A549 (cell line): ENCODE results near the gene SPOCK2. TPM values are rescaled to one million over a fixed set of nuclear protein-coding genes. Genes with fewer than 3 reads are reported as not detected.

ENCODE experiments used
- ATAC-seq, 2 experiments: fragments of 200-7000 bp in 1 of 2; fragments of >200 bp in 1 of 2; cut with Nextera tagmentation in 1 of 2; cut with Tn5 transposase in 1 of 2; 3 replicates each; pipeline versions ENCODE4 v1.8.0 to v1.9.1; 2018 to 2020; ENCODE audit warnings: mild to moderate bottlenecking in 1 of 2, moderate library complexity in 1 of 2
- CTCF ChIA-PET: fragments of 300-600 bp; sonication (Branson Sonifier 250); formaldehyde crosslinking; extraction: SDS; loops from one replicate; lab custom pipeline; 2021; ENCODE audit warnings: antibody characterized with exemption, inconsistent platforms; lab: Yijun Ruan, JAX
- POLR2A ChIA-PET: fragments of 350-600 bp; formaldehyde crosslinking; extraction: SDS; loops from one replicate; lab custom pipeline; 2021; ENCODE audit warnings: antibody characterized with exemption, inconsistent platforms; lab: Yijun Ruan, JAX
- DNase-seq, 2 experiments: peaks; one replicate each; pipeline versions ENCODE4 v3.0.0 to v3.0.0-alpha.2; 2011 to 2016; ENCODE audit warnings: low read depth in 1 of 2, low spot score in 1 of 2
- FAIRE-seq: peaks from 2 replicates; lab custom pipeline; 2011; peaks lifted over from hg19 to GRCh38; lab: Jason Lieb, UNC
- H3K27ac ChIP-seq, 2 experiments: fragments of >200 bp; sonication (Bioruptor Twin); formaldehyde crosslinking; 3 replicates each; pipeline ENCODE4 v1.5.1; 2016 to 2017
- H3K4me1 ChIP-seq: fragments of >200 bp; sonication (Bioruptor Twin); formaldehyde crosslinking; 3 replicates; pipeline ENCODE4 v1.6.1; 2016
- H3K4me2 ChIP-seq: fragments of >200 bp; sonication (Bioruptor Twin); formaldehyde crosslinking; 3 replicates; pipeline ENCODE4 v1.6.1; 2016
- H3K4me3 ChIP-seq: fragments of >200 bp; sonication (Bioruptor Twin); formaldehyde crosslinking; 3 replicates; pipeline ENCODE4 v1.5.1; 2016
- H3K9me3 ChIP-seq: fragments of >200 bp; sonication (Bioruptor Twin); formaldehyde crosslinking; 3 replicates; pipeline ENCODE4 v1.6.1; 2016
- CHD4 ChIP-seq: fragments of 200-600 bp; sonication (generic); IDR thresholded peaks from 2 replicates; pipeline ENCODE4 v1.6.1; 2016; ENCODE audit warnings: antibody characterized with exemption, mild to moderate bottlenecking, borderline replicate concordance
- EHF ChIP-seq: fragments of 250-450 bp; sonication (Bioruptor Pico); IDR thresholded peaks from 2 replicates; pipeline ENCODE4 v1.5.0; 2020; ENCODE audit warnings: mild to moderate bottlenecking
- EP300 ChIP-seq, 2 experiments: fragments of >200 bp; sonication (Bioruptor Twin); formaldehyde crosslinking; IDR thresholded peaks; 2 replicates in 1 of 2; 3 replicates in 1 of 2; pipeline ENCODE4 v1.6.1; 2016 to 2017
- ESRRA ChIP-seq: fragments of 150-350 bp; IDR thresholded peaks from 2 replicates; pipeline ENCODE4 v1.6.1; 2014; ENCODE audit warnings: mild to moderate bottlenecking, low read length, borderline replicate concordance
- FOXS1 ChIP-seq: fragments of 250-450 bp; sonication (Bioruptor Pico); IDR thresholded peaks from 2 replicates; pipeline ENCODE4 v1.5.0; 2020; ENCODE audit warnings: mild to moderate bottlenecking, moderate library complexity
- GATA3 ChIP-seq: IDR thresholded peaks from 2 replicates; pipeline ENCODE4 v1.6.1; 2012; ENCODE audit warnings: borderline replicate concordance
- HDAC2 ChIP-seq: fragments of 200-600 bp; sonication (generic); IDR thresholded peaks from 2 replicates; pipeline ENCODE4 v1.6.1; 2016
- JUN ChIP-seq, 2 experiments: fragments of >200 bp; sonication (Bioruptor Twin); formaldehyde crosslinking; IDR thresholded peaks; 2 replicates in 1 of 2; 3 replicates in 1 of 2; pipeline ENCODE4 v1.6.1; 2016 to 2017
- MYC ChIP-seq: IDR thresholded peaks from 2 replicates; pipeline ENCODE4 v1.6.1; 2012; ENCODE audit warnings: mild to moderate bottlenecking, inconsistent platforms, low read length, improper control_type of control experiment, borderline replicate concordance
- NFE2L2 ChIP-seq: fragments of 150-350 bp; conservative IDR thresholded peaks from 2 replicates; pipeline ENCODE4 v1.6.1; 2014; ENCODE audit warnings: low read length
- NPAS2 ChIP-seq: fragments of 250-450 bp; sonication (Bioruptor Pico); IDR thresholded peaks from 2 replicates; pipeline ENCODE4 v1.8.0; 2022; ENCODE audit warnings: mild to moderate bottlenecking, moderate library complexity, borderline replicate concordance
- RNF2 ChIP-seq: fragments of 200-600 bp; sonication (generic); IDR thresholded peaks from 2 replicates; pipeline ENCODE4 v1.6.1; 2016; ENCODE audit warnings: low read depth, mild to moderate bottlenecking, antibody characterized with exemption, moderate library complexity, borderline replicate concordance
- USF2 ChIP-seq: fragments of 450-650 bp; IDR thresholded peaks from 2 replicates; pipeline ENCODE4 v1.6.1; 2014; ENCODE audit warnings: antibody characterized with exemption
- WGBS: methylation state at CpG from one replicate; pipeline ENCODE4 v1.1.6; 2017; ENCODE audit errors: missing lambda C conversion rate; 5-methylcytosine and 5-hydroxymethylcytosine counted together
- polyA plus RNA-seq, 4 experiments: library from polyadenylated mRNA; depleted of rRNA in 3 of 4; stranded (reverse); fragments of >200 nt; fragmentation: RNase III in 1 of 4; extraction: RNeasy Plus Mini Kit Qiagen cat#74134 plus additional on column Dnase treatment in 1 of 4; gene quantifications; 2 replicates in 3 of 4; 3 replicates in 1 of 4; pipeline ENCODE4 v1.2.3, GENCODE V29; 2011 to 2017
- TF ChIP-seq, protein P1 (sequence below): IDR thresholded peaks from 2 replicates; pipeline ENCODE4 v1.6.1; 2012; ENCODE audit warnings: low read depth, borderline replicate concordance
- TF ChIP-seq, protein P2 (sequence below): fragments of 250-450 bp; sonication (Bioruptor Pico); IDR thresholded peaks from 2 replicates; pipeline ENCODE4 v1.5.0; 2020; ENCODE audit warnings: low read depth, mild to moderate bottlenecking, moderate library complexity

Gene SPOCK2
- polyA plus RNA-seq, 2 of the 4 experiments (the other 2 are of a cell fraction), result 0.52 to 0.67 TPM

GRCh38 chr10:72107325-72108003 lies 19.1 kb upstream of the SPOCK2 start:
- WGBS, result 24% methylated on average over 3 of the region's 3 CpGs
- Histone ChIP-seq H3K4me2 (peak overlapping the region; percentile 47), H3K4me1 (peaks cover 24% of the 10 kb centered on the region), H3K9me3 (no peaks in the 10 kb centered on the region), H3K27ac (peak overlapping the region in 1 of 2 experiments; percentile 24; a peak in 2 of 6 replicates), H3K4me3 (no peak overlapping the region)
- DNase-seq, result peak; percentile 17 to 32
- ChIA-PET CTCF (interaction anchor here (1.1 to 2.2 kb wide), 4 partner anchors 14 to 59 kb away, joined by 3 to 9 read pairs (median 4); no protein-coding TSS in a partner anchor), POLR2A (no interaction called here)
- TF ChIP-seq GATA3 (peak; percentile 15; the same call in 1 of the 2 replicates), NFE2L2 (no peak), FOXS1 (CRISPR knock-in tag) (peak; percentile 14; the same call in 1 of the 2 replicates), CHD4 (no peak), NPAS2 (CRISPR knock-in tag) (no peak), USF2 (no peak)
- peak; percentile 47 to 68; a peak in 4 of 6 replicates for ATAC-seq
- FAIRE-seq, result no peak

DNA sequence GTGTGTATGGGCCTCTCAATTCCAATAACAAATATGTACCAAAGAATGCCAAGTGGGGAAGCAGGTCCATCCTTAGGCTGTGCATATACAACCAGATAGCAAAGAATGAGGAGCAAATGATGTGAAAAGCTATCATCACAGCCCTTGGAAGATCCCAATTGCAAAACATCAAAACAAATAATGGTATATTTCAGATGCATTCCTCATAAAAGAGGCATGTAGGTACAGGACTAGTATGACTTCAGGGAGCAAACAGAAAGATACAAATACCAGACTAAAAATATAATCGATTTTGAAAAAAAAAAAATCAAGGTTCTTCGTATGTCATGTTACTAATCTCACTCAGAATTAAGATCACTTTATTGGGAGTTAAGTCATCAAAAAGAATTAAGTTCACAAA lies 18.5 kb upstream of the SPOCK2 start:
- TF ChIP-seq MYC, result no peak
- peaks cover 24% of the 10 kb centered on the region for H3K4me1 ChIP-seq
- ATAC-seq, result no peak
- ChIA-PET CTCF (interaction anchor here (1.0 kb wide), 1 partner anchor 50 kb away, joined by 3 read pairs; no protein-coding TSS in a partner anchor), POLR2A (no interaction called here)
- WGBS, result 70% methylated on average over 2 of the region's 2 CpGs
- H3K27ac ChIP-seq, result peak overlapping the region in 1 of 2 experiments; percentile 7; a peak in 1 of 6 replicates
- peak overlapping the region; percentile 47; the same call in 2 of the 3 replicates for H3K4me2 ChIP-seq
- H3K9me3 ChIP-seq, result no peaks in the 10 kb centered on the region
- DNase-seq, result no peak
- no peak overlapping the region for H3K4me3 ChIP-seq
- FAIRE-seq, result no peak

DNA sequence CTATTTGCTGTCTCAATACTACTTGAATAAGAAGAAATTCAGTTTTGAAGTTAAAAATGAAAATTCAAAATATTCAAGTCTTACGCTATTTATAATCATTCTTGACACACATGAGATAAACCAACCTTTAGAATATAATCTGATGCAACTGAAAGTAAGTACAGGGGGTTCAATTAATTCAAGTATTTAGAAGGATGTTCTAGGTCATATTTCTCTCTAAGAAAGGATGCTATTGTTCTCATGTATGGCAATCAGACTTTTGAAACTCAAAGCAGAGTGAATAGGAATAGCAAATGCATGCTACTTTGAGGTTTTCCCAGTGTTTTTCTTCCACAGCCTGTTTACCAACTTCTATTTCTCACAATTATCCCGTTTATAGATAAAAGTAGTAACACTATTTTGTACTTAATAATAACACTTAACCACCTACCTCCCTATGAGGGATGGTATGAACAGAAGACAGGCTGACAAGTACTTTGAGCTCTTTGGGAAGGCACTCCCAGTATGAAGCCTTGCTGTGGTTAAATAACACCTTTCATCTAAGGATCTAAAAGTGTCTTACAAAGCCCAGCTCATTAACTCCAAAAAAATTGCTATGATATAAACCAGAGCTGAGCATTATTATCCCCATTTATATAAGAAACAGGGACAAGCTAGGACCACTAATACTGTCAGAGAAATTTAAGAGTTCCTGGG lies 18.0 kb upstream of the SPOCK2 start:
- POLR2A ChIA-PET, result no interaction called here
- peak overlapping the region in 1 of 2 experiments; percentile 7; a peak in 1 of 6 replicates for H3K27ac ChIP-seq
- TF ChIP-seq EP300 (IDR thresholded peaks at IDR 0.05) (no peak), USF2 (no peak), EHF (no peak), RNF2 (no peak), JUN (IDR thresholded peaks at IDR 0.05) (no peak), HDAC2 (no peak), FOXS1 (CRISPR knock-in tag) (no peak), ESRRA (no peak)
- TF ChIP-seq, protein P1, sequence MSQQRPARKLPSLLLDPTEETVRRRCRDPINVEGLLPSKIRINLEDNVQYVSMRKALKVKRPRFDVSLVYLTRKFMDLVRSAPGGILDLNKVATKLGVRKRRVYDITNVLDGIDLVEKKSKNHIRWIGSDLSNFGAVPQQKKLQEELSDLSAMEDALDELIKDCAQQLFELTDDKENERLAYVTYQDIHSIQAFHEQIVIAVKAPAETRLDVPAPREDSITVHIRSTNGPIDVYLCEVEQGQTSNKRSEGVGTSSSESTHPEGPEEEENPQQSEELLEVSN, result no peak
- TF ChIP-seq, protein P2, sequence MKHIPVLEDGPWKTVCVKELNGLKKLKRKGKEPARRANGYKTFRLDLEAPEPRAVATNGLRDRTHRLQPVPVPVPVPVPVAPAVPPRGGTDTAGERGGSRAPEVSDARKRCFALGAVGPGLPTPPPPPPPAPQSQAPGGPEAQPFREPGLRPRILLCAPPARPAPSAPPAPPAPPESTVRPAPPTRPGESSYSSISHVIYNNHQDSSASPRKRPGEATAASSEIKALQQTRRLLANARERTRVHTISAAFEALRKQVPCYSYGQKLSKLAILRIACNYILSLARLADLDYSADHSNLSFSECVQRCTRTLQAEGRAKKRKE, result no peak
- TF ChIP-seq, all 56 proteins: peak for 0
- Histone ChIP-seq H3K9me3 (no peaks in the 10 kb centered on the region), H3K4me3 (no peak overlapping the region), H3K4me1 (peaks cover 24% of the 10 kb centered on the region), H3K4me2 (no peak overlapping the region)
- WGBS, result 87% methylated on average over 2 of the region's 2 CpGs
- CTCF ChIA-PET, result interaction anchor here (0.6 to 1.0 kb wide), 2 partner anchors 51 to 57 kb away, joined by 3 to 4 read pairs; no protein-coding TSS in a partner anchor
- DNase-seq (no peak), FAIRE-seq (no peak), ATAC-seq (no peak)
